ENCODE measurements around the gene NUDT19. TPM values are rescaled to one million over a fixed set of nuclear protein-coding genes. Genes with fewer than 3 reads are reported as not detected.
A peak's percentile ranks its signal among the peaks of the same experiment; 100 is the strongest.

The NUDT19 gene
- total RNA-seq, 1 experiment from 2014 or later, result 22.1 TPM

DNA sequence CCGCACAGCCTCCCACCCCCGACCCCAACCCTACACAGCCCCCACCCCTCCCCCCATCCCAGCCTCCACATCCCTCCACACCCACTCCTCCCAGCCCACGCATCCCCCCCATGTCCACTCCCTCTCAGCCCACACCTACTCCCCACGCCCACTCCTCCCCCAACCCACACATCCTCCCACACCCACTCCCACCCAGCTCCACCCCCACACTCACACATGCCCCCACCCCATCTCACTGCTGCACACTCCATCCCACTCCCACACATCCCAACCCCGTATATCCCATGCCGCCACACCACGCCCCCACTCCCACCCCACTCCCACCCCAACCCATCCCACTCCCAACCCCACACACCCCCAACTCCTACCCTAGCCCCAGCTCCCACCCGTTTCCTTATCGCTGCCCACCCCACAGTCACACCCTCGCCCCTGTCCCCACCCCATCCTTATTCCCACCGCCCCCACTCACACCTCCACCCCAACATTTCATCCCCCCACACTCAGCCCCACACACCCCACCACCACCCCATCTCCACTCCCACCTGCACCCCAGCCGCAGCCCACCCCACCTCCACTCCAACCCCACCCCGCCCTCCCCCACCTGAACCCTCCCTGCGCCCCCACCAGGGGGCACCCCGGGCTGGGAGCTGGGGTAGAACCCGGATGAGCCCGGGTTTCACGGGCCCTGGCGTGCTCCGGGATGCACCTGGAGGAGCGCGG is 28.8 kb downstream of the NUDT19 start:
- Histone ChIP-seq H3K9me2 (ENCODE audit: insufficient read depth) (no peaks in the 10 kb centered on the region), H3K9me3 (ENCODE audit: control insufficient read depth in 1 of 2, insufficient read depth in 1 of 2, low read depth in 1 of 2, low read length in 2 of 2) (no peaks in the 10 kb centered on the region), H3K4me1 (ENCODE audit: control insufficient read depth in 1 of 2, insufficient read depth in 2 of 2, low read length in 2 of 2) (no peaks in the 10 kb centered on the region), H3K36me3 (ENCODE audit: control insufficient read depth in 1 of 2, insufficient read depth in 2 of 2, low read length in 2 of 2) (no peaks in the 10 kb centered on the region), H3K27me3 (ENCODE audit: insufficient read depth, low read length) (no peaks in the 10 kb centered on the region), H4K20me1 (ENCODE audit: insufficient read depth) (no peaks in the 10 kb centered on the region), H3K4me2 (ENCODE audit: low read length) (no peak overlapping the region), H3K27ac (ENCODE audit: low read depth, low read length) (no peak overlapping the region), H3K9ac (ENCODE audit: low read length) (no peak overlapping the region), H2AFZ (ENCODE audit: low read depth, low read length, poor library complexity, severe bottlenecking) (no peak overlapping the region), H3K79me2 (ENCODE audit: insufficient read depth, low read length) (no peaks in the 10 kb centered on the region), H3K4me3 (replicated peaks in 1 of 2; ENCODE audit: low read depth in 1 of 2, low read length in 2 of 2) (no peak overlapping the region)
- DNase-seq (ENCODE audit: low read depth, low spot score) (no peak), ATAC-seq (no peak)
- no TSS peak for BruUV-seq (replicated peaks)
- POLR2A ChIA-PET, result no interaction called here
- TF ChIP-seq ZNF274 (IDR thresholded peaks at IDR 0.05; ENCODE audit: low read depth, low read length) (no peak), CTCF (IDR thresholded peaks at IDR 0.05 in 2 of 3, conservative IDR thresholded peaks at IDR 0.05 in 1 of 3; ENCODE audit: borderline replicate concordance in 1 of 3, insufficient read depth in 1 of 3, low read depth in 2 of 3, low read length in 2 of 3) (0 out of 6 replicates have a peak, but pooled peaks of 1 of the 3 experiments have one; percentile 20), RAD21 (IDR thresholded peaks at IDR 0.05; ENCODE audit: low read depth) (no peak), TCF7L2 (IDR thresholded peaks at IDR 0.05; ENCODE audit: borderline replicate concordance, extremely low read depth, insufficient read depth, insufficient read length) (no peak), SIN3A (IDR thresholded peaks at IDR 0.05; ENCODE audit: low read depth) (no peak)
- TF ChIP-seq, protein P1, sequence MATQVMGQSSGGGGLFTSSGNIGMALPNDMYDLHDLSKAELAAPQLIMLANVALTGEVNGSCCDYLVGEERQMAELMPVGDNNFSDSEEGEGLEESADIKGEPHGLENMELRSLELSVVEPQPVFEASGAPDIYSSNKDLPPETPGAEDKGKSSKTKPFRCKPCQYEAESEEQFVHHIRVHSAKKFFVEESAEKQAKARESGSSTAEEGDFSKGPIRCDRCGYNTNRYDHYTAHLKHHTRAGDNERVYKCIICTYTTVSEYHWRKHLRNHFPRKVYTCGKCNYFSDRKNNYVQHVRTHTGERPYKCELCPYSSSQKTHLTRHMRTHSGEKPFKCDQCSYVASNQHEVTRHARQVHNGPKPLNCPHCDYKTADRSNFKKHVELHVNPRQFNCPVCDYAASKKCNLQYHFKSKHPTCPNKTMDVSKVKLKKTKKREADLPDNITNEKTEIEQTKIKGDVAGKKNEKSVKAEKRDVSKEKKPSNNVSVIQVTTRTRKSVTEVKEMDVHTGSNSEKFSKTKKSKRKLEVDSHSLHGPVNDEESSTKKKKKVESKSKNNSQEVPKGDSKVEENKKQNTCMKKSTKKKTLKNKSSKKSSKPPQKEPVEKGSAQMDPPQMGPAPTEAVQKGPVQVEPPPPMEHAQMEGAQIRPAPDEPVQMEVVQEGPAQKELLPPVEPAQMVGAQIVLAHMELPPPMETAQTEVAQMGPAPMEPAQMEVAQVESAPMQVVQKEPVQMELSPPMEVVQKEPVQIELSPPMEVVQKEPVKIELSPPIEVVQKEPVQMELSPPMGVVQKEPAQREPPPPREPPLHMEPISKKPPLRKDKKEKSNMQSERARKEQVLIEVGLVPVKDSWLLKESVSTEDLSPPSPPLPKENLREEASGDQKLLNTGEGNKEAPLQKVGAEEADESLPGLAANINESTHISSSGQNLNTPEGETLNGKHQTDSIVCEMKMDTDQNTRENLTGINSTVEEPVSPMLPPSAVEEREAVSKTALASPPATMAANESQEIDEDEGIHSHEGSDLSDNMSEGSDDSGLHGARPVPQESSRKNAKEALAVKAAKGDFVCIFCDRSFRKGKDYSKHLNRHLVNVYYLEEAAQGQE (IDR thresholded peaks at IDR 0.05; ENCODE audit: low read depth), result no peak
- CTCF ChIA-PET, result no interaction called here
- intact Hi-C loops (cut with micrococcal nuclease), result no loop called here
- RAD21 ChIA-PET (ENCODE audit: low non-redundant PET in 1 of 2, low total read pairs in 2 of 2, uncharacterized antibody in 2 of 2, unreplicated experiment in 2 of 2), result interaction anchor here in 1 of 2 experiments (0.6 kb wide), 1 partner anchor 405 kb away, joined by 4 read pairs; no protein-coding TSS in a partner anchor
